K562 (cell line): ENCODE measurements around the gene GLRX3. TPM values are rescaled to one million over a fixed set of nuclear protein-coding genes. Genes with fewer than 3 reads are reported as not detected.

Experiments
- CBFA2T2 ChIP-seq: fragments of 450-650 bp; conservative IDR thresholded peaks from 2 replicates; pipeline ENCODE4 v1.6.1; 2017; ENCODE audit warnings: mild to moderate bottlenecking
- CEBPG ChIP-seq, 3 experiments: fragments of 200-800 bp in 1 of 3; sonication (Bioruptor generic) in 1 of 3; sonication (generic) in 1 of 3; formaldehyde crosslinking in 1 of 3; IDR thresholded peaks in 2 of 3; conservative IDR thresholded peaks in 1 of 3; 2 replicates each; pipeline versions ENCODE4 v1.6.1 to v1.8.0; 2016 to 2022; ENCODE audit warnings: missing compliant biosample characterization in 2 of 3, missing genetic modification characterization in 2 of 3, mild to moderate bottlenecking in 1 of 3, missing genetic modification reagents in 1 of 3
- CXXC5 ChIP-seq: fragments of 250-450 bp; sonication (Bioruptor Pico); IDR thresholded peaks from 2 replicates; pipeline ENCODE4 v1.8.0; 2022; ENCODE audit warnings: inconsistent platforms, mild to moderate bottlenecking, moderate library complexity
- FOXJ2 ChIP-seq: fragments of 200-800 bp; sonication (Bioruptor generic); IDR thresholded peaks from 2 replicates; pipeline ENCODE4 v1.6.1; 2016; ENCODE audit warnings: missing genetic modification characterization, missing compliant biosample characterization
- GATAD2A ChIP-seq: fragments of 450-650 bp; IDR thresholded peaks from 2 replicates; pipeline ENCODE4 v1.6.1; 2017
- HDAC8 ChIP-seq: fragments of 450-650 bp; IDR thresholded peaks from 2 replicates; pipeline ENCODE4 v1.6.1; 2016; ENCODE audit warnings: mild to moderate bottlenecking, missing genetic modification characterization, moderate library complexity, missing compliant biosample characterization
- HNRNPLL ChIP-seq: fragments of 200-400 bp; formaldehyde crosslinking; IDR thresholded peaks from 2 replicates; pipeline ENCODE4 v1.6.1; 2017; ENCODE audit warnings: low read length, low read depth, mild to moderate bottlenecking; ENCODE audit not compliant: poor library complexity, severe bottlenecking
- KDM1A ChIP-seq, 2 experiments: fragments of 450-650 bp; IDR thresholded peaks; 2 replicates each; pipeline ENCODE4 v1.6.1; 2016; ENCODE audit warnings: mild to moderate bottlenecking in 2 of 2
- MEIS2 ChIP-seq: fragments of 450-650 bp; IDR thresholded peaks from 2 replicates; pipeline ENCODE4 v1.6.1; 2014; ENCODE audit warnings: mild to moderate bottlenecking; ENCODE audit not compliant: partially characterized antibody
- MTA2 ChIP-seq: fragments of 450-650 bp; IDR thresholded peaks from 2 replicates; pipeline ENCODE4 v1.6.1; 2016; ENCODE audit warnings: low read depth
- NFIX ChIP-seq: fragments of 250-450 bp; sonication (Bioruptor Pico); IDR thresholded peaks from 2 replicates; pipeline ENCODE4 v1.4.0; 2020; ENCODE audit warnings: low read depth, mild to moderate bottlenecking, moderate library complexity
- NONO ChIP-seq, 2 experiments: fragments of 200-400 bp in 1 of 2; fragments of 450-650 bp in 1 of 2; formaldehyde crosslinking in 1 of 2; IDR thresholded peaks; 2 replicates each; pipeline ENCODE4 v1.6.1; 2017; ENCODE audit warnings: low read depth in 2 of 2, mild to moderate bottlenecking in 2 of 2, moderate library complexity in 2 of 2, low read length in 1 of 2
- NR1H2 ChIP-seq: sonication (generic); formaldehyde crosslinking; IDR thresholded peaks from 2 replicates; pipeline ENCODE4 v1.4.0; 2020; ENCODE audit warnings: mild to moderate bottlenecking, missing genetic modification reagents
- RBM14 ChIP-seq: fragments of 200-400 bp; formaldehyde crosslinking; IDR thresholded peaks from 2 replicates; pipeline ENCODE4 v1.6.1; 2018; ENCODE audit warnings: low read depth, mild to moderate bottlenecking, low read length, moderate library complexity, borderline replicate concordance; ENCODE audit not compliant: insufficient read depth
- RFX5 ChIP-seq: IDR thresholded peaks from 2 replicates; pipeline ENCODE4 v1.6.1; 2011; ENCODE audit warnings: low read depth, mild to moderate bottlenecking, improper control_type of control experiment, low read length
- RFX7 ChIP-seq: fragments of 250-450 bp; sonication (Bioruptor Pico); IDR thresholded peaks from 2 replicates; pipeline ENCODE4 v1.5.1; 2021; ENCODE audit warnings: mild to moderate bottlenecking
- RUNX1 ChIP-seq: sonication (generic); IDR thresholded peaks from 2 replicates; pipeline ENCODE4 v1.6.1; 2016; ENCODE audit warnings: antibody characterized with exemption, low read depth
- SOX6 ChIP-seq: fragments of 450-650 bp; IDR thresholded peaks from 2 replicates; pipeline ENCODE4 v1.6.1; 2014; ENCODE audit warnings: mild to moderate bottlenecking
- TEAD4 ChIP-seq, 2 experiments: sonication (generic) in 1 of 2; formaldehyde crosslinking in 1 of 2; IDR thresholded peaks; 2 replicates each; pipeline versions ENCODE4 v1.6.1 to v1.8.0; 2012 to 2022; ENCODE audit warnings: borderline replicate concordance in 1 of 2, inconsistent platforms in 1 of 2, low read length in 1 of 2, mild to moderate bottlenecking in 1 of 2, missing genetic modification reagents in 1 of 2
- YY1 ChIP-seq, 3 experiments: IDR thresholded peaks; 2 replicates each; pipeline ENCODE4 v1.6.1; 2011; ENCODE audit warnings: low read length in 2 of 3, mild to moderate bottlenecking in 2 of 3, moderate library complexity in 2 of 3, borderline replicate concordance in 1 of 3, control low read depth in 1 of 3, low read depth in 1 of 3; ENCODE audit not compliant: insufficient read depth in 3 of 3, insufficient replicate concordance in 2 of 3, control insufficient read depth in 1 of 3, insufficient read length in 1 of 3; ENCODE audit errors: extremely low read depth in 1 of 3
- ZFP36 ChIP-seq: fragments of 150-350 bp; IDR thresholded peaks from 2 replicates; pipeline ENCODE4 v1.6.1; 2018; ENCODE audit warnings: low read length, low read depth; ENCODE audit not compliant: partially characterized antibody
- ZNF239 ChIP-seq: fragments of 250-450 bp; sonication (Bioruptor Pico); IDR thresholded peaks from 2 replicates; pipeline ENCODE4 v1.4.0; 2020; ENCODE audit warnings: mild to moderate bottlenecking
- ZNF589 ChIP-seq: fragments of 200-800 bp; sonication (Bioruptor generic); IDR thresholded peaks from 2 replicates; pipeline ENCODE4 v1.6.1; 2016; ENCODE audit warnings: low read depth, missing genetic modification characterization, missing compliant biosample characterization
- ZNF609 ChIP-seq: sonication (generic); formaldehyde crosslinking; IDR thresholded peaks from 2 replicates; pipeline ENCODE4 v1.8.1; 2023; ENCODE audit warnings: missing genetic modification reagents, mild to moderate bottlenecking, borderline replicate concordance
- ZSCAN29 ChIP-seq: fragments of 450-650 bp; IDR thresholded peaks from 2 replicates; pipeline ENCODE4 v1.6.1; 2017
- ZSCAN32 ChIP-seq: fragments of 450-650 bp; formaldehyde crosslinking; IDR thresholded peaks from 2 replicates; pipeline ENCODE4 v1.4.0; 2020; ENCODE audit warnings: mild to moderate bottlenecking, moderate library complexity
- polyA plus RNA-seq, 8 experiments: library from polyadenylated mRNA; depleted of rRNA in 4 of 8; stranded (reverse) in 5 of 8; unstranded in 3 of 8; fragments of >200 nt; fragmentation: Nextera tagmentation in 2 of 8; fragmentation: Illumina TruSeq in 1 of 8; extraction: Ambion mirVana in 2 of 8; extraction: Trizol in 1 of 8; gene quantifications; 2 replicates each; pipeline versions ENCODE4 v1.2.1 to v1.2.3, GENCODE V29; 2011 to 2014; ENCODE audit warnings: inconsistent platforms in 1 of 8, missing spikeins in 1 of 8
- total RNA-seq, 7 experiments: library from RNA; depleted of rRNA in 6 of 7; stranded (reverse); fragments of >200 nt in 6 of 7; fragmentation: Illumina TruSeq in 2 of 7; extraction: Trizol in 2 of 7; gene quantifications; 2 replicates each; pipeline versions ENCODE4 v1.2.1 to v1.2.3, GENCODE V29; 2011 to 2021; ENCODE audit warnings: low replicate concordance in 1 of 7

Gene GLRX3
- total and polyA plus RNA-seq, 9 of the 15 experiments (the other 6 are each of a cell fraction or from before 2014, with no cell fraction given) = 115 to 190 (median 169) TPM

- no peak for TF ChIP-seq CEBPG (CRISPR knock-in tag; IDR thresholded peaks at IDR 0.05)
- TF ChIP-seq CEBPG (tag; conservative IDR thresholded peaks at IDR 0.05 in 1 of 2, IDR thresholded peaks at IDR 0.05 in 1 of 2) = no peak
- TF ChIP-seq CXXC5 (CRISPR knock-in tag) = no peak
- no peak for TF ChIP-seq HNRNPLL
- no peak for TF ChIP-seq NONO (IDR thresholded peaks at IDR 0.05; ENCODE audit: low read depth in 2 of 2, low read length in 1 of 2)
- TF ChIP-seq YY1 (IDR thresholded peaks at IDR 0.05; ENCODE audit: borderline replicate concordance in 1 of 3, control insufficient read depth in 1 of 3, extremely low read depth in 1 of 3, insufficient read depth in 3 of 3, insufficient read length in 1 of 3, insufficient replicate concordance in 2 of 3, low read depth in 1 of 3, low read length in 2 of 3) = no peak
- TF ChIP-seq RUNX1 = no peak
- TF ChIP-seq GATAD2A = no peak
- TF ChIP-seq RBM14 = no peak
- no peak for TF ChIP-seq ZFP36
- TF ChIP-seq ZSCAN29 = no peak
- TF ChIP-seq SOX6 = peak; percentile 71
- peak; percentile 36 to 62; a peak in 3 of 4 replicates for TF ChIP-seq KDM1A (IDR thresholded peaks at IDR 0.05)
- no peak for TF ChIP-seq ZNF239 (CRISPR knock-in tag)
- TF ChIP-seq MTA2 = no peak
- TF ChIP-seq ZNF609 = no peak
- no peak for TF ChIP-seq ZSCAN32
- no peak for TF ChIP-seq NR1H2 (CRISPR knock-in tag)
- peak; percentile 87 for TF ChIP-seq MEIS2
- TF ChIP-seq ZNF589 = no peak
- no peak for TF ChIP-seq NFIX (CRISPR knock-in tag)
- TF ChIP-seq FOXJ2 = no peak
- peak; percentile 68 for TF ChIP-seq TEAD4 (IDR thresholded peaks at IDR 0.05; ENCODE audit: low read length)
- TF ChIP-seq TEAD4 (CRISPR knock-in tag; IDR thresholded peaks at IDR 0.05; ENCODE audit: borderline replicate concordance) = no peak
- no peak for TF ChIP-seq RFX5
- peak; percentile 48 for TF ChIP-seq CBFA2T2
- no peak for TF ChIP-seq RFX7 (CRISPR knock-in tag)
- no peak for TF ChIP-seq HDAC8
Measured at GRCh38 chr10:130141460-130141859, 5.3 kb downstream of the GLRX3 start (continued).
